ENCODE results near the gene THSD7A.

The THSD7A gene

GRCh38 chr7:11787534-11787933, 44.5 kb downstream of the THSD7A start:
- Histone ChIP-seq H2AK5ac (ENCODE audit: low read length) (no peak overlapping the region), H3K18ac (ENCODE audit: low read length) (no peak overlapping the region), H3K27me3 (ENCODE audit: insufficient read depth, low read length) (no peaks in the 10 kb centered on the region), H3K9ac (ENCODE audit: low read length) (no peak overlapping the region), H4K8ac (ENCODE audit: low read depth, low read length) (no peak overlapping the region), H3K27ac (ENCODE audit: low read depth, low read length) (no peak overlapping the region), H3K36me3 (ENCODE audit: control insufficient read depth in 1 of 2, insufficient read depth in 2 of 2, low read length in 2 of 2) (no peaks in the 10 kb centered on the region), H3K4me3 (ENCODE audit: low read depth, low read length) (no peak overlapping the region), H3K14ac (ENCODE audit: low read length) (no peak overlapping the region), H4K91ac (ENCODE audit: low read depth, low read length) (no peak overlapping the region), H2BK5ac (ENCODE audit: low read depth, low read length, poor library complexity) (no peak overlapping the region), H3K4me1 (ENCODE audit: control insufficient read depth in 1 of 2, insufficient read depth in 2 of 2, low read length in 2 of 2) (peaks cover 2% of the 10 kb centered on the region in 2 experiments), H2AFZ (ENCODE audit: insufficient read depth, low read length, poor library complexity) (no peak overlapping the region), H2BK120ac (ENCODE audit: insufficient read depth, low read length, poor library complexity) (no peak overlapping the region), H3K4me2 (ENCODE audit: low read length) (no peak overlapping the region), H3K79me2 (ENCODE audit: control insufficient read depth, insufficient read depth, low read length, poor library complexity) (no peaks in the 10 kb centered on the region), H4K12ac (ENCODE audit: low read depth, low read length) (no peak overlapping the region), H3K23ac (ENCODE audit: low read length) (no peak overlapping the region), H3K79me1 (ENCODE audit: low read length) (peaks cover 1% of the 10 kb centered on the region), H3K9me3 (ENCODE audit: insufficient read depth, low read depth, low read length) (no peaks in the 10 kb centered on the region), H3K4ac (ENCODE audit: low read depth, low read length) (no peak overlapping the region), H2BK12ac (ENCODE audit: low read length) (no peak overlapping the region)
- peak; percentile 13 to 83 for DNase-seq
- no CpG with 5 or more reads among the region's 4 CpGs for WGBS (ENCODE audit: extremely low coverage, insufficient coverage, insufficient read length)

GRCh38 chr7:11786186-11786585, 45.8 kb downstream of the THSD7A start:
- H3K9me3 ChIP-seq (ENCODE audit: insufficient read depth, low read depth, low read length), result no peaks in the 10 kb centered on the region
- H3K36me3 ChIP-seq (ENCODE audit: control insufficient read depth in 1 of 2, insufficient read depth in 2 of 2, low read length in 2 of 2), result no peaks in the 10 kb centered on the region
- no peak overlapping the region for H3K9ac ChIP-seq (ENCODE audit: low read length)
- peaks cover 1% of the 10 kb centered on the region for H3K79me1 ChIP-seq (ENCODE audit: low read length)
- H3K23ac ChIP-seq (ENCODE audit: low read length), result no peak overlapping the region
- H3K4me2 ChIP-seq (ENCODE audit: low read length), result peak overlapping the region; percentile 18
- H2AFZ ChIP-seq (ENCODE audit: insufficient read depth, low read length, poor library complexity), result no peak overlapping the region
- peak overlapping the region; percentile 63 for H2BK5ac ChIP-seq (ENCODE audit: low read depth, low read length, poor library complexity)
- H3K27ac ChIP-seq (ENCODE audit: low read depth, low read length), result peak overlapping the region; percentile 80
- no peaks in the 10 kb centered on the region for H3K79me2 ChIP-seq (ENCODE audit: control insufficient read depth, insufficient read depth, low read length, poor library complexity)
- no peaks in the 10 kb centered on the region for H3K27me3 ChIP-seq (ENCODE audit: insufficient read depth, low read length)
- WGBS (ENCODE audit: extremely low coverage, insufficient coverage, insufficient read length), result no CpG with 5 or more reads among the region's 2 CpGs
- H3K18ac ChIP-seq (ENCODE audit: low read length), result no peak overlapping the region
- H4K91ac ChIP-seq (ENCODE audit: low read depth, low read length), result no peak overlapping the region
- no peak overlapping the region for H3K14ac ChIP-seq (ENCODE audit: low read length)
- peak; percentile 82 to 91 for DNase-seq
- no peak overlapping the region for H2BK12ac ChIP-seq (ENCODE audit: low read length)
- no peak overlapping the region for H4K8ac ChIP-seq (ENCODE audit: low read depth, low read length)
- no peak overlapping the region for H4K12ac ChIP-seq (ENCODE audit: low read depth, low read length)
- H2AK5ac ChIP-seq (ENCODE audit: low read length), result no peak overlapping the region
- peaks cover 2% of the 10 kb centered on the region in 2 experiments for H3K4me1 ChIP-seq (ENCODE audit: control insufficient read depth in 1 of 2, insufficient read depth in 2 of 2, low read length in 2 of 2)
- H2BK120ac ChIP-seq (ENCODE audit: insufficient read depth, low read length, poor library complexity), result peak overlapping the region; percentile 43
- H3K4me3 ChIP-seq (ENCODE audit: low read depth, low read length), result no peak overlapping the region
- no peak overlapping the region for H3K4ac ChIP-seq (ENCODE audit: low read depth, low read length)

GRCh38 chr7:11784769-11785536, 47.0 kb downstream of the THSD7A start:
- Histone ChIP-seq H2BK12ac (ENCODE audit: low read length) (no peak overlapping the region), H3K9me3 (ENCODE audit: insufficient read depth, low read depth, low read length) (no peaks in the 10 kb centered on the region), H3K4me2 (ENCODE audit: low read length) (no peak overlapping the region), H4K91ac (ENCODE audit: low read depth, low read length) (no peak overlapping the region), H2AK5ac (ENCODE audit: low read length) (no peak overlapping the region), H3K4me3 (ENCODE audit: low read depth, low read length) (no peak overlapping the region), H3K4me1 (ENCODE audit: control insufficient read depth in 1 of 2, insufficient read depth in 2 of 2, low read length in 2 of 2) (peaks cover 2% of the 10 kb centered on the region in 2 experiments), H3K27me3 (ENCODE audit: insufficient read depth, low read length) (no peaks in the 10 kb centered on the region), H3K9ac (ENCODE audit: low read length) (no peak overlapping the region), H2BK120ac (ENCODE audit: insufficient read depth, low read length, poor library complexity) (no peak overlapping the region), H3K36me3 (ENCODE audit: control insufficient read depth in 1 of 2, insufficient read depth in 2 of 2, low read length in 2 of 2) (no peaks in the 10 kb centered on the region), H3K23ac (ENCODE audit: low read length) (no peak overlapping the region), H3K18ac (ENCODE audit: low read length) (no peak overlapping the region), H3K79me1 (ENCODE audit: low read length) (peaks cover 1% of the 10 kb centered on the region), H4K8ac (ENCODE audit: low read depth, low read length) (no peak overlapping the region), H3K4ac (ENCODE audit: low read depth, low read length) (no peak overlapping the region), H2BK5ac (ENCODE audit: low read depth, low read length, poor library complexity) (no peak overlapping the region), H3K79me2 (ENCODE audit: control insufficient read depth, insufficient read depth, low read length, poor library complexity) (no peaks in the 10 kb centered on the region), H4K12ac (ENCODE audit: low read depth, low read length) (no peak overlapping the region), H3K27ac (ENCODE audit: low read depth, low read length) (no peak overlapping the region), H3K14ac (ENCODE audit: low read length) (no peak overlapping the region), H2AFZ (ENCODE audit: insufficient read depth, low read length, poor library complexity) (no peak overlapping the region)
- peak; percentile 62 to 84 for DNase-seq
- no CpG with 5 or more reads among the region's 3 CpGs for WGBS (ENCODE audit: extremely low coverage, insufficient coverage, insufficient read length)

GRCh38 chr7:11779864-11780674, 51.9 kb downstream of the THSD7A start:
- WGBS (ENCODE audit: extremely low coverage, insufficient coverage, insufficient read length), result no CpG with 5 or more reads among the region's 7 CpGs
- Histone ChIP-seq H3K18ac (ENCODE audit: low read length) (no peak overlapping the region), H3K4me1 (ENCODE audit: control insufficient read depth in 1 of 2, insufficient read depth in 2 of 2, low read length in 2 of 2) (peaks cover under 1% of the 10 kb centered on the region in 2 experiments)

More at GRCh38 chr7:11779864-11780674, 51.9 kb downstream of the THSD7A start:
- Histone ChIP-seq H4K12ac (ENCODE audit: low read depth, low read length) (no peak overlapping the region), H2BK120ac (ENCODE audit: insufficient read depth, low read length, poor library complexity) (no peak overlapping the region), H3K36me3 (ENCODE audit: control insufficient read depth in 1 of 2, insufficient read depth in 2 of 2, low read length in 2 of 2) (no peaks in the 10 kb centered on the region), H2AFZ (ENCODE audit: insufficient read depth, low read length, poor library complexity) (no peak overlapping the region), H4K91ac (ENCODE audit: low read depth, low read length) (no peak overlapping the region), H2BK5ac (ENCODE audit: low read depth, low read length, poor library complexity) (no peak overlapping the region), H3K79me1 (ENCODE audit: low read length) (peaks cover under 1% of the 10 kb centered on the region), H2AK5ac (ENCODE audit: low read length) (no peak overlapping the region), H3K4me2 (ENCODE audit: low read length) (no peak overlapping the region), H3K4me3 (ENCODE audit: low read depth, low read length) (no peak overlapping the region), H2BK12ac (ENCODE audit: low read length) (no peak overlapping the region), H3K79me2 (ENCODE audit: control insufficient read depth, insufficient read depth, low read length, poor library complexity) (no peaks in the 10 kb centered on the region), H3K14ac (ENCODE audit: low read length) (no peak overlapping the region), H4K8ac (ENCODE audit: low read depth, low read length) (no peak overlapping the region), H3K9ac (ENCODE audit: low read length) (no peak overlapping the region), H3K23ac (ENCODE audit: low read length) (no peak overlapping the region), H3K27me3 (ENCODE audit: insufficient read depth, low read length) (no peaks in the 10 kb centered on the region), H3K27ac (ENCODE audit: low read depth, low read length) (no peak overlapping the region), H3K9me3 (ENCODE audit: insufficient read depth, low read depth, low read length) (no peaks in the 10 kb centered on the region), H3K4ac (ENCODE audit: low read depth, low read length) (no peak overlapping the region)
- peak in 1 of 2 donors; percentile 19 for DNase-seq

All from trophoblast cell (in vitro differentiated cells and primary cell).